Left lobe of liver (tissue), 2 donors: Measurements from ENCODE around the gene ADAM15. TPM values are rescaled to one million over a fixed set of nuclear protein-coding genes. Genes with fewer than 3 reads are reported as not detected.

ENCODE experiments used
- ATAC-seq: fragments of 200-7000 bp; cut with Tn5 transposase; one replicate; pipeline ENCODE4 v1.9.1; 2020; ENCODE audit warnings: mild to moderate bottlenecking, moderate library complexity
- DNase-seq: peaks from one replicate; pipeline ENCODE4 v3.0.0-alpha.2; 2020; ENCODE audit warnings: low spot score
- total RNA-seq: library from RNA; stranded (reverse); gene quantifications from one replicate; pipeline ENCODE4 v1.2.1, GENCODE V29; 2021
- donor health status: DM: no; HTN: no; CAD: no; lungs with moderate emphysema.
- donor health status: DM: no; HTN: yes; CAD: no.

ADAM15 gene
- total RNA-seq, 1 donor from 2014 or later, result 21.4 TPM

DNA sequence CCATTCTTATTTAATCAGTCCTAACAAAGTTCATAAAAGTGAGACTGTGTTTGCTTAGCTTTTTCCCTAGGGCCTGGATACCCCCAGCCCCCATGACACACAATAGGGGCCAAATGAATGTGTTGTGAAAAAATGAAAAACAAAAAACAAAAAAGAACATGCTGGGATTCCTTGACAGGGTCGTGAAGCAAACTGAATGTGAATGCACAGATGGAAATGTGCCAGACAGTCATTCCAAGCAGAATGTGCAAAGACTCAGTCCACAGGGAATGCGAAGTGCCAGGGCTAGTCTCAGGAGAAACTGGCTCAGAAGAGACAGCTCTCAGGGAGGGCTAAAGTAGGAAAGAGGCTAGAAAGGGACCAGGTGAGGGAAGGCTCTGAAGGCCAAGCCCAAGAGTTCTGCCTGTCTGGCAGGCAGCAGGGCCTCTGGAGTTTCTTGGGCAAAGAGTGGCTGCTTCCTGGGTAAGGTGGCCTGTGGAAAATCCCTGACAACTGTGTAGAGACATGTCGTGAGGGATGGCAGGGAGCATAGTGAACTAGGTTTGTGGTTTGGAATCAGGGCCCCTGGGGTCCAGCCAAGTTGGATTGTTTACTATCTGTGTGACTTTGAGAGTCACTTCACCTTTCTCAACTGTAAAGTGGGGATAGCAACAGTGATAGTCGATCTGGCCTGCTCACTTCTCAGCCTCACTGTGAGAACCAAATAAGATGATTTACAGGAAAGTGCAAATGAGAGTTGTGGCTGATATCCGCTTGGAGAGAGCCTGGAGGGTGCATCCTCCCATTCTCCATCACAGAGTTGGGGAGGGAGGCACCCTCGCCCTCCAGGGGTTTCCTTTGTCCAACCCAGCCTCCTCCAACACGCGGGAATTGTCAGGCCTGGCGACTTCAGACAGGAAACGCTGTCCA lies 1.2 kb upstream of the ADAM15 start:
- peak; percentile 63 for DNase-seq
- ATAC-seq, result peak; percentile 2

DNA sequence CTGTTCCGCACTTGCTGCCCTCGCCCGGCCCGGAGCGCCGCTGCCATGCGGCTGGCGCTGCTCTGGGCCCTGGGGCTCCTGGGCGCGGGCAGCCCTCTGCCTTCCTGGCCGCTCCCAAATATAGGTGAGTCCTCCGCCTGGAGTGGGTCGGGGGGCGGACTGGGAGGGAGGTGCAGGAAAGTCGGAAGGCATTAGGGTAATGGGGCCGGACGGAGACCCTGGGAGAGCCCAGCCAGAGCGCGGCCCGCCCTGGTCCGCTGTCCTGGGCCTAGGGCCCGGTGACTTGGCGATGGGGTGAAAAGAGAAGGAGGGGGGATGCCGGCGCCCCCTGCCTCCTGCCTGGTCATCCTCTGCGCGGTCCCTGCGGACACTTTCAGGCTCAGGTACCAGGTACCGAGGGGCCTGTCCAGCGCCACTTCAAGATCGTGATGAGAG lies 243 bp downstream of the ADAM15 start:
- no peak for DNase-seq
- peak; percentile 3 for ATAC-seq

DNA sequence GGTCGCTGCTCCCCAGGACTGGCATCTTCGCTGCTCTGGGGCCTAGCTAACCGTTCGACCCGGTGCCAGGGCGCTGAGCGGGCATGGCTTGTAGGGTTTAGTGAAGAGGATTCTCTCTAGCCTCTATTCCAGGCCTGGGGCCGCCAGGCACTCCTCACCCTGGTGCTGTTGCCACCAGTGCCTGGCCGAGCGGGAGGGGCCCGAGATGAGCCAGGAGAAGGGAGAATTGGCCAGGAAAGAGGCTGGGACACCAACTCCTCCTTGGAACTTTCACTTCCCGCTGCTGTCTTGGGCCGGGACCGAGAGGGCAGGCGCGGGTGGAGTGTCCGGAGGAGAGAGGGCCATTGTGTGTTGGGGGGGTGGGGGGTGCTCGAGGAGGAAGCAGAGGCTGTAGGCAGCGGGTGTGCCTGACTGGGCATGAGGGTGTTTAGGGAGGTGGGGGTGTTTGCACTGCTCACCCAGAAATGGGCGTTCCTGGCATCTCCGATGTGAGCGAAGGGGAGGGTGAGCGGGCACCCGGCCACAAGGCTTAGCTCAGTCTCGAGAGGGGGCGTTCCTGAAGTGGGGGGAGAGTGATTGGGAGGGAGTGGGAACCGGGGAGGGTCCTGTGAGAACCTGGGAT lies 772 bp downstream of the ADAM15 start:
- DNase-seq, result peak; percentile 59
- peak; percentile 6 for ATAC-seq

DNA sequence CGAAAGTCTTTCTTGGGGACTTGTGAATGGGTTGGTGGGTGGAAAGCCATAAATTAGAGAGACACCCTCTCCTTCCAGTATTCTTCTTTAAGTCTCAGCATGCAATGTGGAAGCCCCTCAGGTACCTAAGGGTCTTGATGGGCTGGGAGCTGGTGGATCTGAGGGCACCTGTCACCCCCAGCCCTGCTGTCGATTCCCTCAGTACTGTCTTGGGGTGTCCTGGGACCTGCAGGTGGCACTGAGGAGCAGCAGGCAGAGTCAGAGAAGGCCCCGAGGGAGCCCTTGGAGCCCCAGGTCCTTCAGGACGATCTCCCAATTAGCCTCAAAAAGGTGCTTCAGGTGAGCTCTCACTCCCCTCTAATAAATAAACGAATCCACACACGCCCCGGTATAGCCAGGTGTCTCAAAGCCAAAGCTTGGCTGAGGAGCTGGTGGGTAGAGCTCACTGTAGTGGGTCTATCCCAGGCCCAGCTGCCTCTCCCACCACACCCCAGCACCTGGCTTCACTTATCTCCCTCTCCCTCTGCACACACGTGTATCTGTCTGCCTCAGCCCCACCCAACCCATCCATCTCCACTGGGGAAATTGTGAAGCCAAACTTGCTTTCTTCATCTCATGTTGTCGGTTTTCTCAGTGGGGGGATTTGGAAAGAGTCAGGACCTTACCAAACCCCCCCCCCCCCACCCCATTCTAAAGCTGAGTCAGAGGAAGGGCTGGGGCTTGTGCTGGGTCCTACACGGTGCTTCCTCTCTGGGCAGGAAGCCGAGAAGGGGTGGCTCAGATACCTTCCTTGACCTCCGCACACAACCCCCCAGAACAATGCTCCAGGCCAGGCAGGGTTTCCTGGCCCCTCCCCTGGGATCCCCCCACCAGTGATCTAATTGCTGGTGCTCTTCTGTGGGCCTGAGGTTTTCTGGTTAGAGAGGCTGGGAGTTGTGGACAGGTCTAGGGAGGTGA lies 1.6 kb downstream of the ADAM15 start:
- no peak for DNase-seq
- ATAC-seq, result no peak

DNA sequence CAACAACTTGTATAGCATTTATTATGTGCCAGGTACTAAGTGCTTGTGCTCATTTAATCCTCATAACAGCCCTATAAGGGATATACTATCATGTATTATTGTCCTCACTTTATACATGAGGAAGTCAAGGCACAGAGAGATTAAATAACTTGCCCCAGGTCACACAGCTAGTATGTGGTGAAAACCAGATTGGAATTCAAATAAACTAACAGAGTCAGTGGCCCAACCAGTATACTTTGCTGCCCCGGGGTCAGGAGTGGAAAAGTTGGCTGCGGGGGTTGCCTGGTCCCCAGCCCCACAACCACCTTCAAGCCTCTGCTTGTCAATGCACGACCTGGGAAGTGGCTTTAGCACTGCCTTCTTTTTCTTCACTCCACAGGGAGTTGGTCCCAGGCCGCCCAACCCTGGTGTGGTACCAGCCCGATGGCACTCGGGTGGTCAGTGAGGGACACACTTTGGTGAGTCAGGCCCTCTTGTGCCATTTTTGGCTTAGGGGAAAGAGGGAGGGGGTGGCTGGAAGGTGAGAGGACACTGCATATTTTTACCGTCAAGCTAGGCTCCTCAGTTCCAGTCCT lies 2.5 kb downstream of the ADAM15 start:
- DNase-seq (no peak), ATAC-seq (no peak)

DNA sequence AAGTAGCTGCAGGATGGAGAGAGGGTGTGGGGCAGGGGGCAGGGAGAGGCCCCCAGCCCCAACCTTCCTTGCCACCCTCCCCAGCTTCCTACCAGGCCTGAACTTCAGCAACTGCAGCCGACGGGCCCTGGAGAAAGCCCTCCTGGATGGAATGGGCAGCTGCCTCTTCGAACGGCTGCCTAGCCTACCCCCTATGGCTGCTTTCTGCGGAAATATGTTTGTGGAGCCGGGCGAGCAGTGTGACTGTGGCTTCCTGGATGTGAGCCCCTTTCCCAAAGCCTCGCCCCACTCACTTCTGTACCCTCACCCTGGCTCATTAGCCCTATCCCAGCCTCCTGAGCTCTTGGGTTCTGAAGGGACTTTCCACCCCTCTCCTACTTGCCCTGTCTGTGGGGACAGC lies 6.0 kb downstream of the ADAM15 start:
- DNase-seq, result no peak
- ATAC-seq, result no peak

DNA sequence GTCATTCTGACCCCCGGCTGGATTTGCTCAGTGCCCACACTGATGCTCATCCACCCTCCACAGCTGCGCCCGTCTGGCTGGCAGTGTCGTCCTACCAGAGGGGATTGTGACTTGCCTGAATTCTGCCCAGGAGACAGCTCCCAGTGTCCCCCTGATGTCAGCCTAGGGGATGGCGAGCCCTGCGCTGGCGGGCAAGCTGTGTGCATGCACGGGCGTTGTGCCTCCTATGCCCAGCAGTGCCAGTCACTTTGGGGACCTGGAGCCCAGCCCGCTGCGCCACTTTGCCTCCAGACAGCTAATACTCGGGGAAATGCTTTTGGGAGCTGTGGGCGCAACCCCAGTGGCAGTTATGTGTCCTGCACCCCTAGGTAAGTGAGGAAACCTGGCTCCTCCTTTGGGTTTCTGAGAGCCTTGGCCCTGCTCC lies 6.7 kb downstream of the ADAM15 start:
- DNase-seq, result no peak
- no peak for ATAC-seq

DNA sequence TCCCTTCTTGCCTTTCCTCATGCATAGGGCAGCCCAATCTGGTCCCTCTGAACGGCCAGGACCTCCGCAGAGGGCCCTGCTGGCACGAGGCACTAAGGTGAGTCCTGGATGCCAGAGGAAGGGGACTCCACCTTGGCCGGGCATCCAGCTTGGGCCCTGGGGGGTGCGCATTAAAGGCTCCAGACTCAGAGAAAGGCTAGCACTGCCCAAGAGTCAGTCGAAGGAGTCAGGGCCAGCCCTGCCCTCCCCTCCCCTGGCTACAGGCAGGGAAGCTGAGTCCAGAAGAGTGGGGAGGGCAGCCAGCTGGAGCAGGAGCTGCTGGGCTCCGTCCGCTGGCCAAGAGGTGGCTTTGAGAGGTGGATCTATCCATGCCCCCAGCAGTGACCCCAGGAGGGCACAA lies 9.6 kb downstream of the ADAM15 start:
- ATAC-seq (no peak), DNase-seq (no peak)

DNA sequence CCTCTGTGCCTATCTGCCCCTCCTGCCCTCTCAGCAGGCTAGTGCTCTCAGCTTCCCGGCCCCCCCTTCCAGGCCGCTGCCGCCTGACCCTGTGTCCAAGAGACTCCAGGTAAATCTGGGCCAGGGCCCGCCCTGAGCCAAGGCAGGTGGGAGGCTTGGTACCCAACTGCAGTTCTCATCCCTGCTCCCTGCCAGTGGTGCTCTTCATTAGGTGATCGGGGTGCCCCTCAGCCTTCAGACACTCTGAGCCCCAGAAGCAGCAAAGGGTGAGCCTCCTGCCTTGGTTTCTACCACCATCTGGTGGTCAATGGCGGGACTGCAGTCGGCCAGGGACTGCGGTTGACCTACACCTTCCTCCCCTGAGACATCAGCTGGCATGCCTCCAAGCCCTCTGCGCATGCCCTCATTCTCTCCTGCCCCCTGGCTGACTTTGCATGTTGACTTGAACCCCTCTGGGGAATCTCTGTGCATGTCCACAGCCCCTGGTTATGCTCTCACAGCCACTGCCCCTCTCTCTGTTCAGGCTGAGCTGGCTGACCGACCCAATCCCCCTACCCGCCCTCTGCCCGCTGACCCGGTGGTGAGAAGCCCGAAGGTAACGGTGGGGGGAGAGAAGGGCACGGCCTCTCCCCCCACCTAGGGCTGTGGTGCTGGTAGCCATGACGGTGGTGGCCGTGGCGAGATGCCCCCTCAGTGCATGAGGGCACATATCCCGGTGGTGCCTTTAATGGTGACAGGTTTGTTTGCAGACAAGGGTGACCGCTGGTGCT lies 10.4 kb downstream of the ADAM15 start:
- ATAC-seq (peak; percentile 75), DNase-seq (peak; percentile 91)

DNA sequence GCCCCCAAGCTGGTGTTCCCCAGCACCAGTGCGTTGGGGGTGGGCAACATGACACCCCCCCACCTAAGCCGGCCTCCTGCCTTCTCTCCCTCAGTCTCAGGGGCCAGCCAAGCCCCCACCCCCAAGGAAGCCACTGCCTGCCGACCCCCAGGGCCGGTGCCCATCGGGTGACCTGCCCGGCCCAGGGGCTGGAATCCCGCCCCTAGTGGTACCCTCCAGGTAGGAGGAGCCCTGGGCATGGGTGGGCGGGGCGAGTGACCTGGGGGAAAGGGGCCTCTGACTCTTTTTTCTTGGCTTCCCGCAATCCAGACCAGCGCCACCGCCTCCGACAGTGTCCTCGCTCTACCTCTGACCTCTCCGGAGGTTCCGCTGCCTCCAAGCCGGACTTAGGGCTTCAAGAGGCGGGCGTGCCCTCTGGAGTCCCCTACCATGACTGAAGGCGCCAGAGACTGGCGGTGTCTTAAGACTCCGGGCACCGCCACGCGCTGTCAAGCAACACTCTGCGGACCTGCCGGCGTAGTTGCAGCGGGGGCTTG lies 11.1 kb downstream of the ADAM15 start:
- ATAC-seq (no peak), DNase-seq (no peak)

DNA sequence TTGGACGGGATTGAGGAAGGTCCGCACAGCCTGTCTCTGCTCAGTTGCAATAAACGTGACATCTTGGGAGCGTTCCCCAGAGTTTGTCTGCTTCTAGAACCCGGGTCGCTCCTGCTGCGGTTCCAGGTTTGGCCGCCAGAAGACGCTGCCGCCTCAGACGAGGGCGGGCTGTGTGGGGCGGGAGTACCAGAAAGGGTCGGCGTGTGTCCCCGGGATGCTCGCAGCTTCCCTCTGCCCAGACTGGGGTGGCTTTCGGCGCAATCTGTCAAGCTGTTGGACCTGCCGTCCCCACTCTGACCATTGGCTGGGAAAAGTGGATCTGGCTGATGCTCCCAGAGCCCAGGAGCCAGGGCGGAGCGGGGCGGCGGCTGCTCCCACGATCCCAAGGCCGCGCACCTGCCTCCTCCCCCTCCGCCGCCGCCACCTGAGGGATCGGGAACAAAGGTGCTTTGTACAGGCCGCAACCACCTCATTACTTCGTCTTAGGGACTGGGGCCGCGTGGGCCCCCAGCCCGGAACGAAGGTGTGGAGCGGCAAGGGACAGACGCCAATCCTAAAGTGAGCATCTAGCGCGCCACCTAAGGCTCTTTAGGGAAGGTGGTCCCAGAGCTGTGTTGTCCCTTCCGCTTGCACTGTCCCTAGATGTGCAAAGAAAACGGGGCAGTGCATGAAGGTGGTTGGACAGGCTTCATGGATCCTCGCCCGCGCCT lies 11.7 kb downstream of the ADAM15 start:
- peak; percentile 28 for ATAC-seq

DNA sequence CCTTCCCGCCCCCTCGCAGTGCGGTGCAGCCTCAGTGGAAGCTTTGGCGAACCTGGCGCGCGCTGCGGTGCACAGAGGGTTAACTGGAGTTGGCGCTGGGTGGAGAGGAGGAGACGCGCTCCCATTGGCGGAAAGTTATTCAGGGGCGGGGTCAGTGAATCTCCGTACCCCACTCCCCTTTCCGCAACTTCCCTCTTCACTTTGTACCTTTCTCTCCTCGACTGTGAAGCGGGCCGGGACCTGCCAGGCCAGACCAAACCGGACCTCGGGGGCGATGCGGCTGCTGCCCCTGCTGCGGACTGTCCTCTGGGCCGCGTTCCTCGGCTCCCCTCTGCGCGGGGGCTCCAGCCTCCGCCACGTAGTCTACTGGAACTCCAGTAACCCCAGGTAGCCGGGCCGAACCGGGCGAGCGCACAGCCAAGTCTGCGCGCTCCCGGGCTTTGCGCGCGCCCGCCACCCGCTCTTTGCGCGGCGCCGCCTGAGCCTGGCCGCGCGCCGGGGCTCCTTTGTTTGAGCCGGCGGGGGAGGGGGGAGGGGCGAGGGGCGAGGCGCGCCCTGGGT lies 12.5 kb downstream of the ADAM15 start, which contains the start of gene EFNA4:
Gene EFNA4, plus strand, starts transcription at position 191 of the 561 bp plus-strand sequence. Its CDS starts 84 bp downstream, at position 275.
- DNase-seq (peak; percentile 89), ATAC-seq (peak; percentile 88)

More for the DNA sequence above, 11.7 kb downstream of the ADAM15 start:
- DNase-seq, result no peak

DNA sequence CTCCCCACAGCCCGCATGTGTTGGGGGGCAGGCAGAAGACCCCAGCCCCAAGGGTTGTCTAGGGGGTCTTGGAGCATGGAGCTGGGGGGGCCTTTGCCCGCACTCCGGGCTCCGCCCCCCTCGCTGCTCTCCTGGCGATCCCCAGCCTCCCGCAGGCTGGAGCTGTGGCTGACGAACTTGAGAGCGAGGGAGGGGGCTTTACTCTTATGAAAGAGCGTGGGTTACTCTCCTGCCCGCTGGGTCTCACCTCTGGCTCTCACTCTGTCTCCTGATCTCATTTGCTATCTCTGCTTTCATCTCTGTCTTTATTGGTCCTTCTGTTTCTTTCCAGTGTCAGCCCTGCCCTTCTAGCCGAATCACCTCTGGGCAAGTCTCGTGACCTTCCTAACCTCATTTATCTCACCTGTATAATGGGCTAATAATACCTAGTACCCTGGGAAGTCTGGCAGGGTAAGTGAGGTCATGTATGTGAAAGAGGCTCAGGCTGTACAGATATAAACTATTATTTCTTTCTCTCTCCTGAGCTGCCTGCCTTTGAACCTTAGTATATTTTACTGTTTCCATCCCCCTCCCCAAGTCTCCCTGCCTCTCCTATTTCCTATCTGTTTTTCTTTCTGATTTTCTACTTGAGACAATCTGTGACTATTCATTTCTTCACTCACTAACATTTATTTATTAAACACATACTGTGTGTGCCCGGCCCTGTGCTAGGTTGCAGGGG lies 13.2 kb downstream of the ADAM15 start:
- DNase-seq (no peak), ATAC-seq (peak; percentile 10)

DNA sequence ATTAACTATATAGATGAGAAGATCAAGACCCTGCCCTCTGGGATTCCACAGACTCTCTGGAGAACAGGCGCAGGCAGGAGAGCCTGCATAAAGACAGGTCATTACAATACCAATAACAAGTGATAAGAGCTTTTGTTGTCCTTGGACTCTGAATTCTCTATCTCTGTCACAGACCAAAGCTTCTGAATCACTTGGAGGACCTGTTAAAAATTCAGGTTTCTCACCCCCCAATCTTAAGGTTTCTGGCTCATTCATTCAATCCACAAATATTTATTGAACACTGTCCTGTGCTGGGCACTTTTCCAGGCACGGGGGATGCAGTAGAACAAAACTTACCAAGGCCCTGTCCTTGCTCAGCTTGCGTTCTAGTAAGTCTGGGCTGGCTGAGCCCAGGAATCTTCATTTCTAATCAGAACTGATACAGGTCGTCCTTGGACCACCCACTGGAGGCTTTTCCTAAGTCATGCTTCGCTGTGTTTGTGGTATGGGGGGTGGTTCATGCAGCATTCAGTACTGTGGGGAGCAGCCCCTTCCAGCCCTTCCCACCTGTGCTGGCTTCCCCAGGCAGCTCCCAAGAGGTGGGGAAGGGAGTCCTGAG lies 13.8 kb downstream of the ADAM15 start:
- DNase-seq (no peak), ATAC-seq (no peak)

DNA sequence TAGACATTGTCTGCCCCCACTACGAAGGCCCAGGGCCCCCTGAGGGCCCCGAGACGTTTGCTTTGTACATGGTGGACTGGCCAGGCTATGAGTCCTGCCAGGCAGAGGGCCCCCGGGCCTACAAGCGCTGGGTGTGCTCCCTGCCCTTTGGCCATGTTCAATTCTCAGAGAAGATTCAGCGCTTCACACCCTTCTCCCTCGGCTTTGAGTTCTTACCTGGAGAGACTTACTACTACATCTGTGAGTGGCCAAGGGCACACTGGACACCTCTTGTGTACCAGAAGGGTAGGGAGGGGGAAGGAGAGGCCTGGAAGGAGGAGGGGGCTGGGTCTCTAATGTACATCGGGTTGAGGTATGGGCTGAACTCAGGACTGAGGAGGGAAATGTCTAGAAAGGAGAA lies 15.7 kb downstream of the ADAM15 start:
- no peak for ATAC-seq
- DNase-seq, result no peak

DNA sequence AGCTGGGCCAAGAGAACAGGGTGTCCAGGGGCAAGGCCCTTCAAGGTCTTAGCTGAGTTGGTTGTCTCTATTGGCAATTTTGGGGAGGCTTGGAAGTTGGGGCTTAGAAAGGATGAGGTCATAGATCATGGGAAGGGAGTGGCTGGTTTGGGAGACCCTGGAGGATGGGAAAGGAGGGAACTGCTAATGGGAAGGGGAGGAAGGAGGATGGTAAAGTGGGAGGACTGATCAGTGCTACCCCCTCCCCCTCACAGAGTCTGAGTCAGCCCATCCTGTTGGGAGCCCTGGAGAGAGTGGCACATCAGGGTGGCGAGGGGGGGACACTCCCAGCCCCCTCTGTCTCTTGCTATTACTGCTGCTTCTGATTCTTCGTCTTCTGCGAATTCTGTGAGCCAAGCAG lies 17.5 kb downstream of the ADAM15 start:
- DNase-seq, result no peak
- ATAC-seq, result no peak

DNA sequence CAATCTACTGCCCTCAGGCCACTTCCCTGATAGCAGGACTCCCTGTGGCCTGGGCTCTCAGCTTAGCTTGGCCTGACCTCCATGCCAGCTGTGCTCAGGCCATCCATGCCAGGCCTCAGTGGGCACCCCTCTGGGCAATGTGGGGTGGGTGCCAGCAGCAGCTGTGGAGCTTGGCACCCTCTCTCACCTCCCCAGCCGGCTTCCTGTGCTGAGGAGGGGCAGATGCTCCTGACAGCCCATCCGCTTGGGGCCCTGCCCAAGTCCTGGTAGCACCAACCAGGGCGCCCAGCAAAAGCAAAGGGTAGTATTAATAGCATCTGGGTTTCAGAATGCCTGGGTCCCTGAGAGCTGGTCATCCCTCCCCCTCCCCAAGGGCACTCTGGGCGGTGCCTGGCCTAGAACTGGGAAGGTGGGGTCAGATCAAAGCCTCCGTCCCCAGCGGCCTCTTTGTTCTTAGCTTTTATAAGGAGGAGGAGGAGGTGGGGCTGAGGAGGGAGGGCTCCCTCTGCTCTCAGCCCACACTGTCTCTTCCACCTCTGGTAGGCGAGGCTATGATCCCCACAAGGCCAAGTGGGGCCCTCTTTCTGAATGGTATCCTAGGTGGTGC lies 18.5 kb downstream of the ADAM15 start:
- DNase-seq (no peak), ATAC-seq (no peak)
